Caco-2 (cell line): Measurements from ENCODE around the gene IGSF21. TPM values are rescaled to one million over a fixed set of nuclear protein-coding genes. Genes with fewer than 3 reads are reported as not detected.

ENCODE experiments used
- BruUV-seq: library from RNA; stranded (reverse); fragments of 400-500 nt; replicated peaks from 2 replicates; lab custom pipeline; 2021; lab: Mats Ljungman, UMichigan
- CTCF ChIA-PET: fragments of 300-600 bp; sonication (Branson Sonifier 250); formaldehyde crosslinking; loops from one replicate; lab custom pipeline; 2022; ENCODE audit warnings: antibody characterized with exemption; lab: Charles Lee
- POLR2A ChIA-PET: fragments of 300-600 bp; sonication (Branson Sonifier 250); formaldehyde crosslinking; loops from one replicate; lab custom pipeline; 2022; ENCODE audit warnings: antibody characterized with exemption; lab: Charles Lee
- DNase-seq, 2 experiments: peaks; one replicate each; pipeline versions ENCODE4 v3.0.0 to v3.0.0-alpha.2; 2020 to 2022
- H3K27me3 ChIP-seq: replicated peaks from 2 replicates; pipeline ENCODE4 v1.6.0; 2011; ENCODE audit warnings: low read length; ENCODE audit not compliant: control insufficient read depth, insufficient read depth
- H3K36me3 ChIP-seq: 2 replicates; pipeline ENCODE4 v1.5.1; 2011; ENCODE audit warnings: low read length; ENCODE audit not compliant: control insufficient read depth, insufficient read depth
- H3K4me1 ChIP-seq: fragments of 250-450 bp; sonication (Bioruptor Pico); 2 replicates; pipeline ENCODE4 v1.5.1; 2020; ENCODE audit warnings: mild to moderate bottlenecking
- H3K4me3 ChIP-seq: 2 replicates; pipeline ENCODE4 v1.5.1; 2011; ENCODE audit warnings: low read depth, mild to moderate bottlenecking, control low read depth, low read length
- H3K9me3 ChIP-seq: fragments of 250-450 bp; sonication (Bioruptor Pico); 2 replicates; pipeline ENCODE4 v1.5.1; 2020; ENCODE audit warnings: mild to moderate bottlenecking, moderate library complexity
- H3K27ac Mint-ChIP-seq: one replicate; pipeline ENCODE4 v1.8.0; 2022; ENCODE audit warnings: mixed read lengths; ENCODE audit not compliant: unreplicated experiment
- H3K27me3 Mint-ChIP-seq: one replicate; pipeline ENCODE4 v1.8.0; 2022; ENCODE audit warnings: mixed read lengths; ENCODE audit not compliant: insufficient read depth, unreplicated experiment
- H3K36me3 Mint-ChIP-seq: one replicate; pipeline ENCODE4 v1.8.0; 2022; ENCODE audit warnings: mild to moderate bottlenecking, mixed read lengths; ENCODE audit not compliant: insufficient read depth, unreplicated experiment
- H3K4me1 Mint-ChIP-seq: one replicate; pipeline ENCODE4 v1.8.0; 2022; ENCODE audit warnings: low read depth, mixed read lengths; ENCODE audit not compliant: unreplicated experiment
- H3K4me3 Mint-ChIP-seq: one replicate; pipeline ENCODE4 v1.8.0; 2022; ENCODE audit warnings: mild to moderate bottlenecking, moderate library complexity, mixed read lengths; ENCODE audit not compliant: unreplicated experiment
- H3K9me3 Mint-ChIP-seq: one replicate; pipeline ENCODE4 v1.8.0; 2022; ENCODE audit warnings: mixed read lengths; ENCODE audit not compliant: unreplicated experiment
- intact Hi-C: fragments of 100-400 bp; cut with micrococcal nuclease; formaldehyde crosslinking; loops from one replicate; pipeline ENCODE4 v1.10.0; 2022; ENCODE audit not compliant: unreplicated experiment
- total RNA-seq: library from RNA; stranded (reverse); gene quantifications from 2 replicates; pipeline ENCODE4 v1.2.3, GENCODE V29; 2022
- TF ChIP-seq, protein P1 (sequence below), 2 experiments: fragments of 200-600 bp in 1 of 2; IDR thresholded peaks; 1 replicate in 1 of 2; 2 replicates in 1 of 2; pipeline versions ENCODE4 v1.5.1 to v1.8.0; 2011 to 2022; ENCODE audit warnings: antibody characterized with exemption in 1 of 2, control low read depth in 1 of 2, inconsistent platforms in 1 of 2, low read depth in 1 of 2, low read length in 1 of 2, mild to moderate bottlenecking in 1 of 2, moderate library complexity in 1 of 2; ENCODE audit not compliant: insufficient read depth in 1 of 2, severe bottlenecking in 1 of 2, unreplicated experiment in 1 of 2

Gene IGSF21
- total RNA-seq, 1 experiment from 2014 or later, result not detected

DNA sequence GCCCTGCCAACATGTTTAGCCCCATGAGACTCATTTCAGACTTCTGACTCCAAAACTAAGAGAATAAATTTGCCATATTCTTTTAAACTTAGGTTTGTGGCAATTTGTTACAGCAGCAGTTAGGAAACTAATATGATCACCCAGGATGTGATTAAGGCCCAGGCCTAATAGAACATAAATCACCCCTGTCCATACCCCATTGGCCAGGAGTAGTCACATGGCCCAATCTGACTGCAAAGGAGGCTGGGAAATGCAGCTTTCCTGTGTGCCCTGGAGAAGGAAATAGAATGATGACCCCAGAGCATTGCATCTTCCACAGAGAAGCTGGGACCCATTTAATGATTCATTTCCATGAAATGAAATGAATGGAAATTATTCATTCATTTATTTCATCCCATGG is 272.7 kb downstream of the IGSF21 start:
- POLR2A ChIA-PET, result no interaction called here
- no TSS peak for BruUV-seq

DNA sequence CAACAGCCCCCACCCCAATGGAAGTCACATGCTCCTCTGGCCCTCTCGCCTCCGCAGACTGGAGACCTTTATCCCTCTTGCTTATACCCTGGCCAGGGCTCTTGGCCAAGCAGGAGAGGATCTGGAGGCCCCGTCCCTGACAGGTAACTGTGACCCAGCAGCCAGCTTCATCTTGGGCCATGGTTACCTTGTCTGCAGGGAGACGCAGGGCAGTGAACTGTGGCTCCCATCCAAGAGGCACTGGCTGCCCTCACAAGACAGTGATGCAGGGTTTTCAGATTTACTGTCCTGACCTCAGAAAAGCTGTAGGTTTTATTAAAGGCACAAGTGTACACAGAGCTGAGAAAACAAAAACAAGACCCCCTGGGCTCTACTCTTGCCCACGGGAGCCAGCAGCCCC is 276.5 kb downstream of the IGSF21 start:
- H3K27me3 ChIP-seq, result no peaks in the 10 kb centered on the region
- no peak overlapping the region for H3K4me3 Mint-ChIP-seq
- no peak for DNase-seq
- no peak overlapping the region for H3K27ac Mint-ChIP-seq
- no peak overlapping the region for H3K4me3 ChIP-seq
- H3K36me3 Mint-ChIP-seq, result no peaks in the 10 kb centered on the region
- H3K36me3 ChIP-seq, result no peaks in the 10 kb centered on the region
- H3K9me3 Mint-ChIP-seq, result peaks cover 9% of the 10 kb centered on the region
- intact Hi-C loops, result no loop called here
- ChIA-PET CTCF (no interaction called here), POLR2A (no interaction called here)
- H3K9me3 ChIP-seq, result no peaks in the 10 kb centered on the region
- no peaks in the 10 kb centered on the region for H3K4me1 Mint-ChIP-seq
- TF ChIP-seq, protein P1, sequence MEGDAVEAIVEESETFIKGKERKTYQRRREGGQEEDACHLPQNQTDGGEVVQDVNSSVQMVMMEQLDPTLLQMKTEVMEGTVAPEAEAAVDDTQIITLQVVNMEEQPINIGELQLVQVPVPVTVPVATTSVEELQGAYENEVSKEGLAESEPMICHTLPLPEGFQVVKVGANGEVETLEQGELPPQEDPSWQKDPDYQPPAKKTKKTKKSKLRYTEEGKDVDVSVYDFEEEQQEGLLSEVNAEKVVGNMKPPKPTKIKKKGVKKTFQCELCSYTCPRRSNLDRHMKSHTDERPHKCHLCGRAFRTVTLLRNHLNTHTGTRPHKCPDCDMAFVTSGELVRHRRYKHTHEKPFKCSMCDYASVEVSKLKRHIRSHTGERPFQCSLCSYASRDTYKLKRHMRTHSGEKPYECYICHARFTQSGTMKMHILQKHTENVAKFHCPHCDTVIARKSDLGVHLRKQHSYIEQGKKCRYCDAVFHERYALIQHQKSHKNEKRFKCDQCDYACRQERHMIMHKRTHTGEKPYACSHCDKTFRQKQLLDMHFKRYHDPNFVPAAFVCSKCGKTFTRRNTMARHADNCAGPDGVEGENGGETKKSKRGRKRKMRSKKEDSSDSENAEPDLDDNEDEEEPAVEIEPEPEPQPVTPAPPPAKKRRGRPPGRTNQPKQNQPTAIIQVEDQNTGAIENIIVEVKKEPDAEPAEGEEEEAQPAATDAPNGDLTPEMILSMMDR (IDR thresholded peaks at IDR 0.05; ENCODE audit: insufficient read depth in 1 of 2, low read depth in 1 of 2, low read length in 1 of 2, severe bottlenecking in 1 of 2, unreplicated experiment in 1 of 2), result no peak
- no TSS peak for BruUV-seq
- no peaks in the 10 kb centered on the region for H3K4me1 ChIP-seq
- peaks cover 26% of the 10 kb centered on the region for H3K27me3 Mint-ChIP-seq

More for the DNA sequence above, 272.7 kb downstream of the IGSF21 start:
- Histone ChIP-seq H3K4me1 (no peaks in the 10 kb centered on the region), H3K36me3 (no peaks in the 10 kb centered on the region), H3K9me3 (no peaks in the 10 kb centered on the region), H3K4me3 (no peak overlapping the region), H3K27me3 (no peaks in the 10 kb centered on the region)
- H3K4me3 Mint-ChIP-seq, result no peak overlapping the region
- peaks cover 9% of the 10 kb centered on the region for H3K9me3 Mint-ChIP-seq
- peaks cover 17% of the 10 kb centered on the region for H3K27me3 Mint-ChIP-seq
- H3K36me3 Mint-ChIP-seq, result no peaks in the 10 kb centered on the region
- intact Hi-C loops, result no loop called here
- H3K27ac Mint-ChIP-seq, result no peak overlapping the region
- TF ChIP-seq, protein P1 (IDR thresholded peaks at IDR 0.05; ENCODE audit: insufficient read depth in 1 of 2, low read depth in 1 of 2, low read length in 1 of 2, severe bottlenecking in 1 of 2, unreplicated experiment in 1 of 2), result no peak
- no peaks in the 10 kb centered on the region for H3K4me1 Mint-ChIP-seq
- CTCF ChIA-PET, result no interaction called here
- DNase-seq, result no peak

DNA sequence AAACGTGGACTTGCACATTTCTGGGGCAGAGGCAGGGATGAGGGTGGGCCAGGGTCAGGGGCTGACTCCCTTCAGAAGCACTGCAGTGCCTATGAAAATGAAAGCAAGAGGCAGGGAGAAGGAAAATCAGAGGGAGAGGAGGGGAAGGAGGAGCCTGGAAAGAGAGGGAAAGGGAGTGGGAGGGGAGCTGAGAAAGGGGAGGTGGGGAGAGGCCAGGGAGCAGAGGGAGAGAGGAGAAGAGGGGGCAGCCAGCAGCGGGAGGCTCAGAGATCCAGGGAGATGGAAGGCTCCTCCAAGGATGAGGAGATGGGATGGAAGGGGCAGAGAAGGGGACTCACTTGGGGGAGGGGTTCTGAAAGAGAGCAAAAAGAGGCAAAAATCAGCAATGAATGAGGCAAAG is 276.9 kb downstream of the IGSF21 start:
- BruUV-seq, result no TSS peak
- no peaks in the 10 kb centered on the region for H3K4me1 Mint-ChIP-seq
- peaks cover 9% of the 10 kb centered on the region for H3K9me3 Mint-ChIP-seq
- no peak for DNase-seq
- no peak overlapping the region for H3K4me3 ChIP-seq
- H3K9me3 ChIP-seq, result no peaks in the 10 kb centered on the region
- peaks cover 26% of the 10 kb centered on the region for H3K27me3 Mint-ChIP-seq
- no peaks in the 10 kb centered on the region for H3K36me3 Mint-ChIP-seq
- H3K4me1 ChIP-seq, result no peaks in the 10 kb centered on the region
- intact Hi-C loops, result no loop called here
- TF ChIP-seq, protein P1 (IDR thresholded peaks at IDR 0.05; ENCODE audit: insufficient read depth in 1 of 2, low read depth in 1 of 2, low read length in 1 of 2, severe bottlenecking in 1 of 2, unreplicated experiment in 1 of 2), result no peak
- ChIA-PET POLR2A (no interaction called here), CTCF (no interaction called here)
- H3K4me3 Mint-ChIP-seq, result no peak overlapping the region
- no peaks in the 10 kb centered on the region for H3K27me3 ChIP-seq
- no peak overlapping the region for H3K27ac Mint-ChIP-seq
- H3K36me3 ChIP-seq, result no peaks in the 10 kb centered on the region
